Stimulated activated CD4-positive, alpha-beta T cell treated with anti-CD3 and anti-CD28 coated beads, Interleukin-15, amount 100 ng/mL, for 1 hour (primary cell): ENCODE measurements around the gene OLIG2.

ENCODE experiments used
- DNase-seq, 2 donors: peaks; one replicate each; pipeline ENCODE4 v3.0.0-alpha.2; 2020; ENCODE audit warnings: low read depth in 1 of 2, low spot score in 1 of 2

OLIG2 gene

GRCh38 chr21:33019885-33020557 lies 5.7 kb upstream of the OLIG2 start:
- no peak for DNase-seq

- DNase-seq = no peak
Measured at GRCh38 chr21:33020558-33021100, 5.1 kb upstream of the OLIG2 start.

- no peak for DNase-seq
Measured at GRCh38 chr21:33021150-33021549, 4.6 kb upstream of the OLIG2 start.

- no peak for DNase-seq
Measured at GRCh38 chr21:33021667-33022066, 4.1 kb upstream of the OLIG2 start.

- no peak for DNase-seq
Measured at GRCh38 chr21:33022489-33022827, 3.3 kb upstream of the OLIG2 start.

GRCh38 chr21:33022828-33023573 lies 2.7 kb upstream of the OLIG2 start:
- DNase-seq = no peak

- DNase-seq = no peak
Measured at GRCh38 chr21:33023574-33024200, 2.0 kb upstream of the OLIG2 start.

- DNase-seq = no peak
Measured at GRCh38 chr21:33024201-33025103, 1.3 kb upstream of the OLIG2 start.

- DNase-seq = no peak
Measured at GRCh38 chr21:33025106-33025488, 638 bp upstream of the OLIG2 start.

GRCh38 chr21:33026443-33026858 lies 716 bp downstream of the OLIG2 start:
- DNase-seq = no peak

GRCh38 chr21:33026878-33027400 lies 1.2 kb downstream of the OLIG2 start:
- DNase-seq = no peak

GRCh38 chr21:33027401-33028286 lies 1.9 kb downstream of the OLIG2 start:
- no peak for DNase-seq

- no peak for DNase-seq
Measured at GRCh38 chr21:33028287-33028670, 2.5 kb downstream of the OLIG2 start.

- DNase-seq = peak in 1 of 2 donors; percentile 25
Measured at GRCh38 chr21:33028773-33029384, 3.1 kb downstream of the OLIG2 start.

GRCh38 chr21:33029385-33029921 lies 3.7 kb downstream of the OLIG2 start:
- DNase-seq = no peak

GRCh38 chr21:33029975-33030461 lies 4.3 kb downstream of the OLIG2 start:
- DNase-seq = no peak

- DNase-seq = no peak
Measured at GRCh38 chr21:33030633-33031032, 4.9 kb downstream of the OLIG2 start.

GRCh38 chr21:33031152-33031911 lies 5.6 kb downstream of the OLIG2 start:
- no peak for DNase-seq
